Chondrocyte (in vitro differentiated cells): ENCODE results near the gene ATP13A1. TPM values are rescaled to one million over a fixed set of nuclear protein-coding genes. Genes with fewer than 3 reads are reported as not detected.

Source experiments
- DNase-seq: peaks from one replicate; pipeline ENCODE4 v3.0.0; 2021; ENCODE audit warnings: mixed read lengths, low spot score
- H3K27ac Mint-ChIP-seq: one replicate; pipeline ENCODE4 v1.8.0; 2021; ENCODE audit warnings: mild to moderate bottlenecking, moderate library complexity, mixed read lengths; ENCODE audit not compliant: unreplicated experiment
- H3K27me3 Mint-ChIP-seq: 2 replicates; pipeline ENCODE4 v1.8.0; 2021; ENCODE audit warnings: low read depth, mixed read lengths
- H3K36me3 Mint-ChIP-seq: 2 replicates; pipeline ENCODE4 v1.8.0; 2021; ENCODE audit warnings: low read depth, mixed read lengths
- H3K4me1 Mint-ChIP-seq: 2 replicates; pipeline ENCODE4 v1.8.0; 2021; ENCODE audit warnings: low read depth, mild to moderate bottlenecking, mixed read lengths
- H3K4me3 Mint-ChIP-seq: one replicate; pipeline ENCODE4 v1.8.0; 2021; ENCODE audit warnings: mild to moderate bottlenecking, moderate library complexity, mixed read lengths; ENCODE audit not compliant: unreplicated experiment
- H3K9me3 Mint-ChIP-seq: 2 replicates; pipeline ENCODE4 v1.8.0; 2021; ENCODE audit warnings: low read depth, mixed read lengths
- CTCF ChIP-seq: fragments of 200-600 bp; sonication (generic); IDR thresholded peaks from 2 replicates; pipeline ENCODE4 v1.5.0; 2021; ENCODE audit warnings: antibody characterized with exemption, mild to moderate bottlenecking, moderate library complexity
- total RNA-seq: library from RNA; stranded (reverse); gene quantifications from 3 replicates; pipeline ENCODE4 v1.2.1, GENCODE V29; 2021

Gene ATP13A1
- total RNA-seq, 1 donor from 2014 or later: 48.8 TPM

- Mint-ChIP-seq H3K9me3 (no peaks in the 10 kb centered on the region), H3K27ac (no peak overlapping the region), H3K27me3 (no peaks in the 10 kb centered on the region), H3K4me1 (no peaks in the 10 kb centered on the region), H3K36me3 (peaks cover 24% of the 10 kb centered on the region), H3K4me3 (no peak overlapping the region)
- no peak for DNase-seq
- no peak for TF ChIP-seq CTCF
These were observed 14.3 kb downstream of the ATP13A1 start for GRCh38 chr19:19649155-19649554.

GRCh38 chr19:19647037-19647835 lies 16.2 kb downstream of the ATP13A1 start:
- no peak for TF ChIP-seq CTCF
- Mint-ChIP-seq H3K4me1 (peaks cover 12% of the 10 kb centered on the region), H3K9me3 (no peaks in the 10 kb centered on the region), H3K27me3 (no peaks in the 10 kb centered on the region), H3K4me3 (no peak overlapping the region), H3K27ac (no peak overlapping the region), H3K36me3 (peaks cover 14% of the 10 kb centered on the region)
- DNase-seq: peak; percentile 94

- DNase-seq: no peak
- Mint-ChIP-seq H3K4me1 (peaks cover 16% of the 10 kb centered on the region), H3K4me3 (no peak overlapping the region), H3K27me3 (no peaks in the 10 kb centered on the region), H3K9me3 (no peaks in the 10 kb centered on the region), H3K36me3 (peaks cover 11% of the 10 kb centered on the region), H3K27ac (no peak overlapping the region)
- TF ChIP-seq CTCF: no peak
These were observed 18.1 kb downstream of the ATP13A1 start for GRCh38 chr19:19645233-19645870.

- Mint-ChIP-seq H3K4me3 (peak overlapping the region; percentile 93), H3K4me1 (peaks cover 16% of the 10 kb centered on the region), H3K27me3 (no peaks in the 10 kb centered on the region), H3K27ac (peak overlapping the region; percentile 74), H3K9me3 (no peaks in the 10 kb centered on the region), H3K36me3 (peaks cover 7% of the 10 kb centered on the region)
- no peak for DNase-seq
- TF ChIP-seq CTCF: peak; percentile 70
These were observed 19.5 kb downstream of the ATP13A1 start for GRCh38 chr19:19644054-19644388.

GRCh38 chr19:19643158-19644053 lies 20.1 kb downstream of the ATP13A1 start, which contains the start of gene GMIP:
GMIP (minus strand) TSS chr19:19643657; CDS start chr19:19643529, 128 bp downstream.
- H3K27me3 Mint-ChIP-seq: no peaks in the 10 kb centered on the region
- peak within 1 kb of the TSS; percentile 74 for H3K27ac Mint-ChIP-seq
- H3K4me3 Mint-ChIP-seq: peak within 1 kb of the TSS; percentile 93
- peaks cover 7% of the 10 kb centered on the region for H3K36me3 Mint-ChIP-seq
- H3K4me1 Mint-ChIP-seq: peaks cover 16% of the 10 kb centered on the region
- TF ChIP-seq CTCF: peak; percentile 100
- no peak for DNase-seq
- H3K9me3 Mint-ChIP-seq: no peaks in the 10 kb centered on the region
